Measurements from ENCODE around the gene NAV2. TPM values are rescaled to one million over a fixed set of nuclear protein-coding genes. Genes with fewer than 3 reads are reported as not detected.

Gene NAV2
- total RNA-seq, 1 experiment from 2014 or later: 46.3 TPM

GRCh38 chr11:19878520-19878919 is 165.9 kb downstream of the NAV2 start:
- Histone ChIP-seq H3K79me1 (ENCODE audit: insufficient read depth, low read depth, low read length, poor library complexity, severe bottlenecking) (no peaks in the 10 kb centered on the region), H4K20me1 (ENCODE audit: control insufficient read depth, insufficient read depth, insufficient read length) (no peaks in the 10 kb centered on the region), H2AFZ (ENCODE audit: low read length) (no peak overlapping the region), H3K23me2 (ENCODE audit: insufficient read length, low read depth, low read length, poor library complexity, severe bottlenecking) (no peaks in the 10 kb centered on the region), H2BK5ac (ENCODE audit: insufficient read length, low read length) (no peak overlapping the region), H3K9ac (ENCODE audit: extremely low read depth, insufficient read length, low read length) (no peak overlapping the region), H2BK15ac (ENCODE audit: low read depth, low read length) (no peak overlapping the region), H2BK12ac (ENCODE audit: insufficient read length, low read depth, low read length) (no peak overlapping the region), H3K9me3 (ENCODE audit: control insufficient read depth, low read depth, low read length) (no peaks in the 10 kb centered on the region), H3K4me1 (ENCODE audit: insufficient read depth, low read length) (peaks cover 4% of the 10 kb centered on the region; the same call in 1 of the 2 replicates), H3K14ac (ENCODE audit: insufficient read depth, low read length) (no peak overlapping the region), H4K91ac (ENCODE audit: insufficient read length, low read depth, low read length) (no peak overlapping the region), H3K56ac (ENCODE audit: insufficient read length, low read depth, low read length) (no peak overlapping the region), H2AK5ac (ENCODE audit: insufficient read length, low read length) (no peak overlapping the region), H2BK120ac (ENCODE audit: low read depth, low read length, poor library complexity, severe bottlenecking) (no peak overlapping the region), H3K27me3 (ENCODE audit: insufficient read depth, low read length) (no peaks in the 10 kb centered on the region), H3K79me2 (ENCODE audit: insufficient read depth, low read length) (no peaks in the 10 kb centered on the region), H3K23ac (ENCODE audit: insufficient read length, low read depth, low read length) (no peak overlapping the region), H3K18ac (ENCODE audit: insufficient read length, low read depth, low read length) (no peak overlapping the region), H2BK20ac (ENCODE audit: low read depth, low read length, poor library complexity, severe bottlenecking) (no peak overlapping the region), H3K4me2 (ENCODE audit: insufficient read depth, insufficient read length, low read length) (no peak overlapping the region), H4K5ac (ENCODE audit: insufficient read length, low read depth, low read length) (no peak overlapping the region), H3K27ac (ENCODE audit: insufficient read length, low read depth, low read length) (no peak overlapping the region), H3K4ac (ENCODE audit: low read depth, low read length) (no peak overlapping the region), H4K8ac (replicated peaks; ENCODE audit: insufficient read length, low read depth, low read length) (no peak overlapping the region), H3T11ph (ENCODE audit: low read length) (no peak overlapping the region)
- no peak for DNase-seq
- no peak overlapping the region for H3K4me3 Mint-ChIP-seq
- peaks cover 7 to 37% (median 30%) of the 10 kb centered on the region in 3 experiments; a peak in 6 of 7 replicates for H3K36me3 Mint-ChIP-seq (ENCODE audit: insufficient read depth in 1 of 3, low read depth in 3 of 3)
- no peaks in the 10 kb centered on the region for H3K27me3 Mint-ChIP-seq (ENCODE audit: low read depth)
- peak overlapping the region in 2 of 3 experiments; percentile 34 to 51; a peak in 3 of 7 replicates for H3K27ac Mint-ChIP-seq
- peaks cover 18 to 26% of the 10 kb centered on the region in 2 experiments for H3K4me1 Mint-ChIP-seq
- TF ChIP-seq, protein P1, sequence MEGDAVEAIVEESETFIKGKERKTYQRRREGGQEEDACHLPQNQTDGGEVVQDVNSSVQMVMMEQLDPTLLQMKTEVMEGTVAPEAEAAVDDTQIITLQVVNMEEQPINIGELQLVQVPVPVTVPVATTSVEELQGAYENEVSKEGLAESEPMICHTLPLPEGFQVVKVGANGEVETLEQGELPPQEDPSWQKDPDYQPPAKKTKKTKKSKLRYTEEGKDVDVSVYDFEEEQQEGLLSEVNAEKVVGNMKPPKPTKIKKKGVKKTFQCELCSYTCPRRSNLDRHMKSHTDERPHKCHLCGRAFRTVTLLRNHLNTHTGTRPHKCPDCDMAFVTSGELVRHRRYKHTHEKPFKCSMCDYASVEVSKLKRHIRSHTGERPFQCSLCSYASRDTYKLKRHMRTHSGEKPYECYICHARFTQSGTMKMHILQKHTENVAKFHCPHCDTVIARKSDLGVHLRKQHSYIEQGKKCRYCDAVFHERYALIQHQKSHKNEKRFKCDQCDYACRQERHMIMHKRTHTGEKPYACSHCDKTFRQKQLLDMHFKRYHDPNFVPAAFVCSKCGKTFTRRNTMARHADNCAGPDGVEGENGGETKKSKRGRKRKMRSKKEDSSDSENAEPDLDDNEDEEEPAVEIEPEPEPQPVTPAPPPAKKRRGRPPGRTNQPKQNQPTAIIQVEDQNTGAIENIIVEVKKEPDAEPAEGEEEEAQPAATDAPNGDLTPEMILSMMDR (conservative IDR thresholded peaks at IDR 0.05): no peak
- no peaks in the 10 kb centered on the region for H3K9me3 Mint-ChIP-seq
- WGBS (ENCODE audit: extremely low coverage, insufficient read length, low lambda C conversion rate): no CpG with 5 or more reads among the region's 6 CpGs
